Measurements from ENCODE around the gene ZNF428.

Gene ZNF428

GRCh38 chr19:43658001-43658400 is 38.6 kb upstream of the ZNF428 start:
- H3K27me3 ChIP-seq (ENCODE audit: control insufficient read depth, low read length) = no peaks in the 10 kb centered on the region
- H3F3A ChIP-seq (ENCODE audit: control insufficient read depth, insufficient read depth) = no peaks in the 10 kb centered on the region
- H3K4me2 ChIP-seq (ENCODE audit: low read length) = no peak overlapping the region
- H3K4me1 ChIP-seq (ENCODE audit: control insufficient read depth, low read length) = no peaks in the 10 kb centered on the region
- no peaks in the 10 kb centered on the region for H3K9me2 ChIP-seq (replicated peaks; ENCODE audit: control insufficient read depth, low read length)
- no peak overlapping the region for H3K27ac ChIP-seq (ENCODE audit: low read depth, low read length)
- no peak for TF ChIP-seq EZH2phosphoT487 (IDR thresholded peaks at IDR 0.05; ENCODE audit: borderline replicate concordance, low read length)
- no peak for TF ChIP-seq CTCF (IDR thresholded peaks at IDR 0.05; ENCODE audit: low read depth, low read length, poor library complexity, severe bottlenecking)
- no peaks in the 10 kb centered on the region for H3K79me2 ChIP-seq (ENCODE audit: control insufficient read depth, low read length)
- no peaks in the 10 kb centered on the region for H3K36me3 ChIP-seq (ENCODE audit: control insufficient read depth, low read length)
- H3K4me3 ChIP-seq (ENCODE audit: low read length) = no peak overlapping the region
- H3K9me3 ChIP-seq (ENCODE audit: control insufficient read depth, insufficient read depth, low read length) = no peaks in the 10 kb centered on the region
- H4K20me1 ChIP-seq (ENCODE audit: control insufficient read depth, insufficient read depth, low read depth, low read length) = no peaks in the 10 kb centered on the region

GRCh38 chr19:43656436-43656835 is 37.0 kb upstream of the ZNF428 start:
- H4K20me1 ChIP-seq (ENCODE audit: control insufficient read depth, insufficient read depth, low read depth, low read length) = no peaks in the 10 kb centered on the region
- no peaks in the 10 kb centered on the region for H3F3A ChIP-seq (ENCODE audit: control insufficient read depth, insufficient read depth)
- H3K4me1 ChIP-seq (ENCODE audit: control insufficient read depth, low read length) = no peaks in the 10 kb centered on the region
- H3K9me2 ChIP-seq (replicated peaks; ENCODE audit: control insufficient read depth, low read length) = no peaks in the 10 kb centered on the region
- H3K36me3 ChIP-seq (ENCODE audit: control insufficient read depth, low read length) = no peaks in the 10 kb centered on the region
- H3K9me3 ChIP-seq (ENCODE audit: control insufficient read depth, insufficient read depth, low read length) = no peaks in the 10 kb centered on the region
- TF ChIP-seq CTCF (IDR thresholded peaks at IDR 0.05; ENCODE audit: low read depth, low read length, poor library complexity, severe bottlenecking) (no peak), EZH2phosphoT487 (IDR thresholded peaks at IDR 0.05; ENCODE audit: borderline replicate concordance, low read length) (no peak)
- H3K4me3 ChIP-seq (ENCODE audit: low read length) = no peak overlapping the region
- no peaks in the 10 kb centered on the region for H3K27me3 ChIP-seq (ENCODE audit: control insufficient read depth, low read length)
- H3K4me2 ChIP-seq (ENCODE audit: low read length) = no peak overlapping the region
- no peaks in the 10 kb centered on the region for H3K79me2 ChIP-seq (ENCODE audit: control insufficient read depth, low read length)
- no peak overlapping the region for H3K27ac ChIP-seq (ENCODE audit: low read depth, low read length)

DNA sequence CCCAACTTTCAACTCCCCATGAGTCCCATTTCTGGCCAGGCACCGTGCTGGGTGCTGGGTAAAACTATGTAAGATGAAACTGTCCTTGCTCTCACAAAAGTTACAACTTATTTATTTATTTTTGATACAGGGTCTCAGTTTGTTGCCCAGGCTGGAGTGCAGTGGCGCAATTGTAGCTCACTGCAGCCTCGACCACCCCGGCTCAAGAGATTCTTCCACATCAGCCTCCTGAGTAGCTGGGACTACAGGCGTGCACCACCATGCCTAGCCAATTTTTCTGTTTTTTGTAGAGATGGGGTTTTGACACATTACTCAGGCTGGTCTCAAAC is 33.1 kb upstream of the ZNF428 start:
- H3F3A ChIP-seq (ENCODE audit: control insufficient read depth, insufficient read depth) = no peaks in the 10 kb centered on the region
- no peak for TF ChIP-seq CTCF (IDR thresholded peaks at IDR 0.05; ENCODE audit: low read depth, low read length, poor library complexity, severe bottlenecking)
- no peak for TF ChIP-seq EZH2phosphoT487 (IDR thresholded peaks at IDR 0.05; ENCODE audit: borderline replicate concordance, low read length)
- H3K36me3 ChIP-seq (ENCODE audit: control insufficient read depth, low read length) = no peaks in the 10 kb centered on the region
- no peak overlapping the region for H3K4me2 ChIP-seq (ENCODE audit: low read length)
- no peaks in the 10 kb centered on the region for H3K79me2 ChIP-seq (ENCODE audit: control insufficient read depth, low read length)
- H4K20me1 ChIP-seq (ENCODE audit: control insufficient read depth, insufficient read depth, low read depth, low read length) = no peaks in the 10 kb centered on the region
- no peaks in the 10 kb centered on the region for H3K9me2 ChIP-seq (replicated peaks; ENCODE audit: control insufficient read depth, low read length)
- no peaks in the 10 kb centered on the region for H3K4me1 ChIP-seq (ENCODE audit: control insufficient read depth, low read length)
- H3K4me3 ChIP-seq (ENCODE audit: low read length) = no peak overlapping the region
- H3K9me3 ChIP-seq (ENCODE audit: control insufficient read depth, insufficient read depth, low read length) = no peaks in the 10 kb centered on the region
- no peaks in the 10 kb centered on the region for H3K27me3 ChIP-seq (ENCODE audit: control insufficient read depth, low read length)
- no peak overlapping the region for H3K27ac ChIP-seq (ENCODE audit: low read depth, low read length)
